SK-N-MC (cell line): ENCODE measurements around the gene ZSCAN22.

Experiments
- EZH2 ChIP-seq: fragments of 200-600 bp; sonication (generic); IDR thresholded peaks from one replicate; pipeline ENCODE4 v1.6.1; 2017; ENCODE audit warnings: antibody characterized with exemption
- POLR2AphosphoS5 ChIP-seq: IDR thresholded peaks from 2 replicates; pipeline ENCODE4 v1.6.1; 2012; ENCODE audit warnings: mild to moderate bottlenecking, low read depth, low read length, borderline replicate concordance

DNA sequence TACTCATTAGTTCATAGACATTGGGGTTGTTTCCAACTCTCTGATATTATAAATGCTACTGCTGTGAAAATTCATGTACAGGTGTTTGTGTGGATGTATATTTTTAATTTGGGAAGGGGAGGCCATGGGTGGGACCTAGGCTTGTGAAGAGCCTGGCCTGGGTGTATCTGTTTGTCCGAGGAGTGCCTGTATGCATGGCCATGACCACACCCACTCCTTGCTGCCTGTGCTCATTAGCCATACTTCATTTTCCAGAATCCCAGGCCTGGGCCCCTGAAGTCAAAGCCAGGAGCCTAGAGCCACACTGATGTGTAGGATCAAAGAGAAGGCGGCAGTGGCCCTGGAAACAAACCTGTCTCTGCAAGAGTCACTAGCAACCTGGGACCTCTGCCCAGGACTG is 11.2 kb upstream of the ZSCAN22 start:
- TF ChIP-seq EZH2 (no peak), POLR2AphosphoS5 (no peak)
